NCI-H748 (cell line): ENCODE measurements around the gene FSIP2.

Experiments used
- DNase-seq: peaks from one replicate; lab custom pipeline; 2025; ENCODE audit not compliant: unreplicated experiment; lab: John Stamatoyannopoulos, UW

FSIP2 gene

GRCh38 chr2:185738679-185739472 is at the start of gene FSIP2:
TSS of gene FSIP2 (plus strand) at chr2:185738804. CDS start at chr2:185738895, 91 bp downstream.
- no peak for DNase-seq

- DNase-seq: no peak
Measured at GRCh38 chr2:185689906-185690539, 48.6 kb upstream of the FSIP2 start.

- no peak for DNase-seq
Measured at GRCh38 chr2:185695711-185696235, 42.8 kb upstream of the FSIP2 start.

- DNase-seq: peak; percentile 68
Measured at GRCh38 chr2:185700883-185701282, 37.7 kb upstream of the FSIP2 start.

GRCh38 chr2:185734658-185735057 is 3.9 kb upstream of the FSIP2 start:
- no peak for DNase-seq

- DNase-seq: no peak
Measured at GRCh38 chr2:185736210-185736609, 2.4 kb upstream of the FSIP2 start.

GRCh38 chr2:185745864-185746859 is 7.6 kb downstream of the FSIP2 start:
- DNase-seq: no peak

GRCh38 chr2:185757356-185757755 is 18.8 kb downstream of the FSIP2 start:
- DNase-seq: no peak

GRCh38 chr2:185771396-185771795 is 32.8 kb downstream of the FSIP2 start:
- no peak for DNase-seq

- DNase-seq: no peak
Measured at GRCh38 chr2:185780890-185781289, 42.3 kb downstream of the FSIP2 start.

GRCh38 chr2:185782223-185782769 is 43.7 kb downstream of the FSIP2 start:
- no peak for DNase-seq

- no peak for DNase-seq
Measured at GRCh38 chr2:185785156-185785555, 46.6 kb downstream of the FSIP2 start.

GRCh38 chr2:185785851-185786473 is 47.4 kb downstream of the FSIP2 start:
- no peak for DNase-seq

GRCh38 chr2:185787227-185788145 is 48.9 kb downstream of the FSIP2 start:
- DNase-seq: no peak

- no peak for DNase-seq
Measured at GRCh38 chr2:185790361-185790760, 51.8 kb downstream of the FSIP2 start.

GRCh38 chr2:185793532-185794345 is 55.1 kb downstream of the FSIP2 start:
- DNase-seq: no peak

GRCh38 chr2:185796758-185797157 is 58.2 kb downstream of the FSIP2 start:
- DNase-seq: no peak

- no peak for DNase-seq
Measured at GRCh38 chr2:185802926-185803325, 64.3 kb downstream of the FSIP2 start.
